H1 (cell line): ENCODE data around the gene KRT8. TPM values are rescaled to one million over a fixed set of nuclear protein-coding genes. Genes with fewer than 3 reads are reported as not detected.
"Not testable (repeated sequence)": the region's sequence is repeated elsewhere in the genome, so short reads cannot be mapped to it uniquely, and the experiment has no call there.

Source experiments
- CTCF ChIA-PET: fragments of 300-600 bp; sonication (Branson Sonifier 250); formaldehyde crosslinking; loops from one replicate; lab custom pipeline; 2021; ENCODE audit not compliant: partially characterized antibody; lab: Charles Lee
- POLR2A ChIA-PET: fragments of 300-600 bp; sonication (Branson Sonifier 250); formaldehyde crosslinking; loops from one replicate; lab custom pipeline; 2021; ENCODE audit warnings: inconsistent platforms; ENCODE audit not compliant: partially characterized antibody; lab: Charles Lee
- DNase-seq, 2 experiments: peaks; one replicate each; pipeline versions ENCODE4 v3.0.0 to v3.0.0-alpha.2; 2010 to 2022; ENCODE audit warnings: low spot score in 2 of 2, low read depth in 1 of 2, mixed read lengths in 1 of 2
- FAIRE-seq: peaks from 2 replicates; lab custom pipeline; 2011; peaks lifted over from hg19 to GRCh38; lab: Jason Lieb, UNC
- H2AFZ ChIP-seq: 2 replicates; pipeline ENCODE4 v1.8.1; 2012; ENCODE audit warnings: low read length, inconsistent platforms
- H2AK5ac ChIP-seq: 2 replicates; pipeline ENCODE4 v1.6.1; 2013; ENCODE audit warnings: low read depth, low read length
- H2BK120ac ChIP-seq: replicated peaks from 2 replicates; pipeline ENCODE3; 2013; ENCODE audit warnings: low read depth, low read length, inconsistent platforms
- H2BK12ac ChIP-seq: 2 replicates; pipeline ENCODE4 v1.6.1; 2013; ENCODE audit warnings: low read depth, low read length
- H2BK15ac ChIP-seq: 2 replicates; pipeline ENCODE4 v1.6.1; 2013; ENCODE audit warnings: low read length
- H2BK20ac ChIP-seq: 2 replicates; pipeline ENCODE4 v1.6.1; 2013; ENCODE audit warnings: low read length
- H2BK5ac ChIP-seq: 2 replicates; pipeline ENCODE4 v1.6.1; 2013; ENCODE audit warnings: low read depth, low read length
- H3K14ac ChIP-seq: 2 replicates; pipeline ENCODE4 v1.6.1; 2013; ENCODE audit warnings: inconsistent platforms; ENCODE audit not compliant: insufficient read length
- H3K18ac ChIP-seq: 2 replicates; pipeline ENCODE4 v1.6.1; 2013; ENCODE audit warnings: low read length; ENCODE audit errors: extremely low read depth
- H3K23ac ChIP-seq: 2 replicates; pipeline ENCODE4 v1.6.1; 2013; ENCODE audit warnings: inconsistent platforms; ENCODE audit not compliant: insufficient read length
- H3K23me2 ChIP-seq: 2 replicates; pipeline ENCODE4 v1.6.1; 2013; ENCODE audit warnings: low read depth, low read length
- H3K27ac ChIP-seq: 2 replicates; pipeline ENCODE4 v1.6.1; 2011; ENCODE audit warnings: low read depth, low read length, inconsistent platforms
- H3K27me3 ChIP-seq, 4 experiments: replicated peaks in 1 of 4; 1 replicate in 1 of 4; 2 replicates in 3 of 4; pipeline versions ENCODE4 v1.6.1 to v1.8.1; 2011 to 2013; ENCODE audit warnings: low read length in 3 of 4, mild to moderate bottlenecking in 3 of 4, inconsistent platforms in 2 of 4, mixed read lengths in 2 of 4, moderate library complexity in 1 of 4; ENCODE audit not compliant: control insufficient read depth in 3 of 4, insufficient read depth in 3 of 4; ENCODE audit errors: extremely low read depth in 1 of 4
- H3K36me3 ChIP-seq, 4 experiments: 2 replicates each; pipeline versions ENCODE4 v1.6.1 to v1.8.1; 2011 to 2013; ENCODE audit warnings: mild to moderate bottlenecking in 4 of 4, low read length in 3 of 4, moderate library complexity in 2 of 4, control low read depth in 1 of 4, inconsistent platforms in 1 of 4; ENCODE audit not compliant: insufficient read depth in 4 of 4, control insufficient read depth in 2 of 4
- H3K4ac ChIP-seq: replicated peaks from 2 replicates; pipeline ENCODE3; 2013; ENCODE audit warnings: low read length, low read depth, mixed read lengths, inconsistent platforms; ENCODE audit not compliant: insufficient read length
- H3K4me1 ChIP-seq, 4 experiments: replicated peaks in 1 of 4; 1 replicate in 1 of 4; 2 replicates in 3 of 4; pipeline versions ENCODE4 v1.6.1 to v1.8.1; 2011 to 2013; ENCODE audit warnings: low read length in 3 of 4, inconsistent platforms in 2 of 4, mixed read lengths in 1 of 4; ENCODE audit not compliant: insufficient read depth in 4 of 4, control insufficient read depth in 3 of 4
- H3K4me2 ChIP-seq, 2 experiments: 2 replicates each; pipeline versions ENCODE4 v1.6.1 to v1.8.1; 2011 to 2013; ENCODE audit warnings: low read depth in 2 of 2, low read length in 2 of 2, control low read depth in 1 of 2, inconsistent platforms in 1 of 2, mild to moderate bottlenecking in 1 of 2; ENCODE audit not compliant: insufficient read depth in 1 of 2
- H3K4me3 ChIP-seq, 4 experiments: fragments of 200-600, 300-600 bp in 1 of 4; sonication (generic), shearing (Covaris generic), sonication (Bioruptor Twin) in 1 of 4; 2 replicates each; pipeline versions ENCODE4 v1.5.1 to v1.8.1; 2011 to 2016; ENCODE audit warnings: low read length in 4 of 4, low read depth in 3 of 4, control low read depth in 2 of 4, inconsistent platforms in 2 of 4, mild to moderate bottlenecking in 2 of 4, mixed read lengths in 1 of 4, moderate library complexity in 1 of 4; ENCODE audit not compliant: insufficient read depth in 2 of 4; ENCODE audit errors: extremely low read depth in 1 of 4
- H3K56ac ChIP-seq: replicated peaks from 2 replicates; pipeline ENCODE3; 2013; ENCODE audit warnings: low read depth, mild to moderate bottlenecking, mixed read lengths, low read length, inconsistent platforms; ENCODE audit not compliant: insufficient read length
- H3K79me1 ChIP-seq: 2 replicates; pipeline ENCODE4 v1.6.1; 2013; ENCODE audit warnings: low read depth, low read length, control low read depth
- H3K79me2 ChIP-seq, 2 experiments: 2 replicates each; pipeline versions ENCODE4 v1.6.1 to v1.8.1; 2012 to 2013; ENCODE audit warnings: low read length in 2 of 2, mild to moderate bottlenecking in 2 of 2, inconsistent platforms in 1 of 2; ENCODE audit not compliant: insufficient read depth in 2 of 2, control insufficient read depth in 1 of 2
- H3K9ac ChIP-seq, 4 experiments: replicated peaks in 1 of 4; 1 replicate in 1 of 4; 2 replicates in 3 of 4; pipeline versions ENCODE4 v1.6.1 to v1.8.1; 2011 to 2013; ENCODE audit warnings: low read depth in 3 of 4, low read length in 3 of 4, control low read depth in 2 of 4, mild to moderate bottlenecking in 2 of 4, moderate library complexity in 2 of 4, inconsistent platforms in 1 of 4; ENCODE audit errors: extremely low read depth in 1 of 4
- H3K9me3 ChIP-seq, 2 experiments: 2 replicates each; pipeline versions ENCODE4 v1.6.1 to v1.8.1; 2012 to 2013; ENCODE audit warnings: mild to moderate bottlenecking in 2 of 2, moderate library complexity in 2 of 2, control low read depth in 1 of 2, inconsistent platforms in 1 of 2, low read depth in 1 of 2, low read length in 1 of 2, mixed read lengths in 1 of 2; ENCODE audit not compliant: insufficient read depth in 2 of 2
- H4K20me1 ChIP-seq, 2 experiments: replicated peaks in 1 of 2; 2 replicates each; pipeline versions ENCODE3 to v1.8.1; 2011 to 2013; ENCODE audit warnings: inconsistent platforms in 2 of 2, low read length in 2 of 2, mild to moderate bottlenecking in 1 of 2; ENCODE audit not compliant: insufficient read depth in 2 of 2, control insufficient read depth in 1 of 2
- H4K5ac ChIP-seq: 2 replicates; pipeline ENCODE4 v1.6.1; 2013; ENCODE audit warnings: low read length, low read depth, mixed read lengths, inconsistent platforms; ENCODE audit not compliant: insufficient read length
- H4K8ac ChIP-seq: 2 replicates; pipeline ENCODE4 v1.8.0; 2013; ENCODE audit warnings: mild to moderate bottlenecking, moderate library complexity, low read length, inconsistent platforms; ENCODE audit not compliant: insufficient read depth; ENCODE audit errors: extremely low read depth
- H4K91ac ChIP-seq: replicated peaks from 2 replicates; pipeline ENCODE3; 2013; ENCODE audit warnings: low read length, mixed read lengths, inconsistent platforms; ENCODE audit not compliant: insufficient read length
- PHF8 ChIP-seq: fragments of 200-600 bp; sonication (generic); conservative IDR thresholded peaks from 2 replicates; pipeline ENCODE4 v1.7.1; 2012; ENCODE audit warnings: low read depth, mild to moderate bottlenecking, inconsistent platforms, low read length, moderate library complexity
- POLR2A ChIP-seq, 2 experiments: IDR thresholded peaks; 1 replicate in 1 of 2; 2 replicates in 1 of 2; pipeline ENCODE4 v1.6.1; 2011; ENCODE audit warnings: low read depth in 2 of 2, low read length in 2 of 2, mild to moderate bottlenecking in 2 of 2; ENCODE audit errors: control extremely low read depth in 1 of 2
- POLR2AphosphoS5 ChIP-seq: IDR thresholded peaks from 2 replicates; pipeline ENCODE4 v1.6.1; 2011; ENCODE audit warnings: low read depth, low read length
- SIN3A ChIP-seq, 2 experiments: IDR thresholded peaks in 1 of 2; conservative IDR thresholded peaks in 1 of 2; 2 replicates each; pipeline ENCODE4 v1.6.1; 2011 to 2012; ENCODE audit warnings: low read length in 2 of 2, improper control_type of control experiment in 1 of 2, low read depth in 1 of 2, mild to moderate bottlenecking in 1 of 2
- SP1 ChIP-seq: IDR thresholded peaks from 2 replicates; pipeline ENCODE4 v1.6.1; 2011; ENCODE audit warnings: low read depth, low read length
- TAF1 ChIP-seq: IDR thresholded peaks from 2 replicates; pipeline ENCODE4 v1.6.1; 2011; ENCODE audit warnings: mild to moderate bottlenecking, low read depth, low read length
- TAF7 ChIP-seq: optimal IDR thresholded peaks from 2 replicates; pipeline ENCODE3; 2011; ENCODE audit warnings: low read depth, mild to moderate bottlenecking, inconsistent platforms, low read length, moderate library complexity, borderline replicate concordance
- WGBS, 2 experiments: shearing (Covaris generic) in 1 of 2; methylation state at CpG; one replicate each; pipeline versions ENCODE4 v1.1.6 to v1.1.7; 2013 to 2015; ENCODE audit warnings: low lambda C conversion rate in 2 of 2, mixed read lengths in 2 of 2, inconsistent platforms in 1 of 2, low coverage in 1 of 2, missing lambda C conversion rate in 1 of 2; ENCODE audit not compliant: insufficient replicate concordance in 2 of 2, insufficient coverage in 1 of 2, insufficient read length in 1 of 2; ENCODE audit errors: extremely low coverage in 1 of 2, missing lambda C conversion rate in 1 of 2; 5-methylcytosine and 5-hydroxymethylcytosine counted together
- long read RNA-seq, 2 experiments: library from RNA in 1 of 2; library from capped mRNA in 1 of 2; stranded (forward); transcript quantifications; one replicate each; pipeline ENCODE4 v2.0.0, GENCODE V29; 2021; ENCODE audit warnings: inconsistent platforms in 1 of 2
- polyA minus RNA-seq, 3 experiments: library from RNA; depleted of rRNA, polyadenylated mRNA; stranded (reverse); fragments of >200 nt; gene quantifications; 1 replicate in 2 of 3; 2 replicates in 1 of 3; pipeline ENCODE4 v1.2.3, GENCODE V29; 2011
- polyA plus RNA-seq, 7 experiments: library from polyadenylated mRNA; depleted of rRNA in 3 of 7; stranded (reverse) in 5 of 7; unstranded in 2 of 7; fragments of >200 nt in 5 of 7; fragments of 200-250 nt in 2 of 7; gene quantifications; 1 replicate in 5 of 7; 2 replicates in 1 of 7; 4 replicates in 1 of 7; pipeline versions ENCODE4 v1.2.1 to v1.2.3, GENCODE V29; 2011 to 2013; ENCODE audit warnings: missing spikeins in 2 of 7, mixed read lengths in 2 of 7
- total RNA-seq: library from RNA; stranded (reverse); fragmentation: NEBNext Ultra II Directional; extraction: Animal tissue kit (Norgen Biotek cat#: 25700); gene quantifications from 2 replicates; pipeline ENCODE4 v1.2.1, GENCODE V29; 2021
- TF ChIP-seq, protein P1 (sequence below): IDR thresholded peaks from 2 replicates; pipeline ENCODE4 v1.6.1; 2012; ENCODE audit warnings: inconsistent platforms

KRT8 gene
- total RNA-seq (283 and 290 TPM in 2 replicates), polyA plus RNA-seq (2011; rRNA removed) (280 and 311 TPM in 2 replicates), polyA minus RNA-seq (2011; rRNA and poly(A)+ RNA removed) (235 and 239 TPM in 2 replicates)
- polyA plus RNA-seq (2011; cell fraction: cytosol; rRNA removed): 279 TPM
- 247 TPM for polyA plus RNA-seq (2011; cell fraction: nucleus; rRNA removed)
- polyA plus RNA-seq (2012, experiment 1 of 2): 299 to 366 TPM (median 352 TPM) in 4 replicates
- polyA plus RNA-seq (2012, experiment 2 of 2): 463 TPM
- 311 TPM for polyA plus RNA-seq (2013, experiment 1 of 2)
- 291 TPM for polyA plus RNA-seq (2013, experiment 2 of 2)
- polyA minus RNA-seq (2011; cell fraction: cytosol; rRNA and poly(A)+ RNA removed): 185 TPM
- polyA minus RNA-seq (2011; cell fraction: nucleus; rRNA and poly(A)+ RNA removed): 128 TPM
- long read RNA-seq, experiment 1, partial matches to known transcripts: 336 of 345 reads
- long read RNA-seq, experiment 1, other reads (novel, unspliced or antisense): 8 of 345 reads
- long read RNA-seq, experiment 2, partial matches to known transcripts: 540 of 560 reads
- long read RNA-seq, experiment 2, other reads (novel, unspliced or antisense): 16 of 560 reads

DNA sequence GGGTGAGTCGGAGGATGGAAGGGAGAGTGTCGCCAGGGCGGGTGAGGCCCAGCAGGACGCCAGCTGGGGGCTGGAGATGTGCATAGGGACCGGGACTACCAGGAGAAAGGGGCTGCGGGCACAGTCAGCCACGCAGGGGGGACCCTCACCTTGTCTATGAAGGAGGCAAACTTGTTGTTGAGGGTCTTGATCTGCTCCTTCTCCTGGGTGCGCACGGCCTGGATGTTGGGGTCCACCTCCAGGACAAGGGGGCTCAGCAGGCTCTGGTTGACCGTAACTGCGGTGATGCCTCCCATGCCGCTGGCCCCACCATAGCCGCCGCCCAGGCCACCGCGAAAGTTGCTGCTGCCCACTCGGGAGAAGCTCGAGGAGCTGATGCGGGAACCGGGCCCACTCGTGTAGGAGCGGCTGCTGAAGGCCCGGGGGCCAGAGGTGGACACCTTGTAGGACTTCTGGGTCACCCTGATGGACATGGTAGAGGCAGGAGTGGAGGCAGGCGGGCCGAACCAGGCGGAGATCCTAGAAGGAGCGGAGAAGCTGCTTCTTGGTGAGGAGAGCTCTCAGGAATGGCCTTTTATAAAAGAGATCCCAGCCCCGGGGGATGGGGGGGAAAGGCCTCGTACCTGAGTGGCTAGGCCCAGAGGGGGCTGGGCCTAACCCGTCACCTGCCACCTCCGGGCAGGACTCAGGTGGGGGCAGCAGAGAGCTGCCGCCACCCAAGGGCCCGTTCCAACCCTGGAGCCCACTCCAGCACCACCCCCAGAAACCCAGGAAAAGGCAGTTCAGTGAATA is at the start of gene KRT8:
TSS of gene KRT8 (minus strand) at position 568 of the 792 bp plus-strand sequence. CDS start at position 473, 95 bp downstream.
- H3K9me3 ChIP-seq, H2BK15ac ChIP-seq, H2AFZ ChIP-seq, H2BK20ac ChIP-seq, FAIRE-seq, H3K23ac ChIP-seq, H4K8ac ChIP-seq, H3K23me2 ChIP-seq, H2AK5ac ChIP-seq, H2BK120ac ChIP-seq, H3K14ac ChIP-seq, H3K27me3 ChIP-seq, H3K4ac ChIP-seq: not testable (repeated sequence)
- Histone ChIP-seq H3K4me2 (peak within 1 kb of the TSS; percentile 85 to 92), H4K20me1 (peaks cover 9 to 17% of the 10 kb centered on the region in 2 experiments), H4K5ac (peak within 1 kb of the TSS; percentile 74), H3K4me1 (peaks cover 15 to 27% (median 23%) of the 10 kb centered on the region in 4 experiments), H3K79me2 (peaks cover 0 to 21% of the 10 kb centered on the region in 2 experiments; a peak in 2 of 4 replicates), H3K79me1 (peaks cover 11% of the 10 kb centered on the region), H3K27ac (0 out of 2 replicates have a peak within 1 kb of the TSS, but pooled peaks have one; percentile 0), H2BK5ac (peak within 1 kb of the TSS; percentile 81), H4K91ac (peak within 1 kb of the TSS; percentile 40), H3K18ac (peak within 1 kb of the TSS; percentile 67), H2BK12ac (0 out of 2 replicates have a peak within 1 kb of the TSS, but pooled peaks have one; percentile 50), H3K9ac (peak within 1 kb of the TSS; percentile 36 to 89 (median 56)), H3K36me3 (peaks cover 10 to 24% (median 22%) of the 10 kb centered on the region in 4 experiments), H3K56ac (peak within 1 kb of the TSS; percentile 87), H3K4me3 (peak within 1 kb of the TSS; percentile 85 to 100 (median 91))
- peak; percentile 85 to 88 for DNase-seq
- WGBS, 2 experiments: 4% methylated on average over 25 of the region's 33 CpGs; no CpG with 5 or more reads in 1 of the 2 experiments
- CTCF ChIA-PET: interaction anchor here (0.6 to 36.8 kb wide), 18 partner anchors 9 to 263 kb away, joined by 3 to 1250 read pairs (median 6); partner anchors contain the start of gene KRT18
- POLR2A ChIA-PET: interaction anchor here (0.9 to 17.4 kb wide), 27 partner anchors 9 to 415 kb away, joined by 3 to 297 read pairs (median 8); partner anchors contain the start of genes EIF4B and KRT18
- peak; percentile 14 to 52; a peak in 1 of 4 replicates for TF ChIP-seq SIN3A (conservative IDR thresholded peaks at IDR 0.05 in 1 of 2, IDR thresholded peaks at IDR 0.05 in 1 of 2; ENCODE audit: low read depth in 1 of 2, low read length in 2 of 2)
- peak; percentile 66; the same call in 1 of the 2 replicates for TF ChIP-seq POLR2AphosphoS5
- TF ChIP-seq, protein P1, sequence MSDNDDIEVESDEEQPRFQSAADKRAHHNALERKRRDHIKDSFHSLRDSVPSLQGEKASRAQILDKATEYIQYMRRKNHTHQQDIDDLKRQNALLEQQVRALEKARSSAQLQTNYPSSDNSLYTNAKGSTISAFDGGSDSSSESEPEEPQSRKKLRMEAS: 0 out of 2 replicates have a peak, but pooled peaks have one; percentile 14
- peak; percentile 59 for TF ChIP-seq SP1
- peak; percentile 76 for TF ChIP-seq TAF7
- peak; percentile 32 to 96 for TF ChIP-seq POLR2A (IDR thresholded peaks at IDR 0.05; ENCODE audit: control extremely low read depth in 1 of 2, low read depth in 2 of 2, low read length in 2 of 2)
- TF ChIP-seq TAF1: peak; percentile 96
- TF ChIP-seq PHF8: peak; percentile 40; the same call in 1 of the 2 replicates
